ENCODE results near the gene RND3.

Gene RND3

DNA sequence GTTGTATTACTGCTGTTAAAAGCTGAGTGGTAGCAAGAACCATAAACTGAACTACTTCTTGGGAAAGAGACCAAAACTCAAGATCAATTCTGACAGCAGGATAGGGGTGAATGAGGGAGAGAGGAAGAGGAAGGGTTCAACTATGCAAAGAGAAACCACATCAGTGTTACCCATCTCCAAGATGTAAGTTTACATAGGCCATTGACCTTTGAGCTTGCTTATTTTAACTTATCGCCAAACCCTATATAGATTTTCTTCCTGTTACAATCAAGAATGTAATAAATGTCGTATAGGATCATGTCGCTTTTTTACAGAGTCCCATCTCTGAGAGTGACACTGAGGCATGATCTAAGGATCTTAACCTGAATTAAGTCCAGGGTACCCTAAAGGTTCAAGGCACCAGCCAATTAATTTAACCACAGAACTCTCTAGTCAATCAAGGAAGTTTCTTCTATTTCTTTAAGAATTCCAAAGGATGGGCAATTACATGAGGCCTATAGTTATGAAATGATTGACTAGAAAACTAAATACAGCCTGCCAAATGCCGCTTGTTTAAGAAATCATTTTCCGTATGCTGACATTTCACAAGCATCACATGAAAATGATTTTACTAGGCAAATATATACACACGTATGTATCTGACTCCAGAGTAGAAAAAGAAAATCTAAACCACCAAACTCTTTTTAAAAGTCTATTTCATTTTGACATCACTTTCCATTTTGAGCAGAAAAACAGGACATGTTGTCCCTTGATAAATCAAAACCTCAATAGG, 11.8 kb downstream of the RND3 start:
- DNase-seq: no peak

GRCh38 chr2:150474326-150475074, 13.0 kb downstream of the RND3 start:
- DNase-seq: no peak

DNA sequence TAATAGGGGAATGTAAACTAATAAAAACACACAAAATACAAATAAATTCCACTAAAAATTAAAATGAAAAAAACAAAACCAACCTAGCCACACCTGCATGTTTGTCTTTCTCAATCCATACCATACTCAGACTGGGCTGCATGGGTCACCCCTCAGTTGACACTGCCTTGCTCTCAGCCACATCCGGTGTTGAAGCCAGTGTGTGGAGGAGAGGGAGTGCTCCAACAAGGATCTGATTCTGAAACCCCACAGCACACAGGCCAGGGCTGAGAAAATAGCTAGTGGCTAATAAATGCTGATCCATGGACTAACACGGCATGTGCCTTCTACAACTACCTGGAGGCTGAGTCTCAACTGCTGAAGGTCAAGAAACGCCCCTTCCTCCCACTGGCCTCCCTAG, 13.7 kb downstream of the RND3 start:
- DNase-seq: no peak

GRCh38 chr2:150472511-150472899, 15.0 kb downstream of the RND3 start:
- DNase-seq: no peak

DNA sequence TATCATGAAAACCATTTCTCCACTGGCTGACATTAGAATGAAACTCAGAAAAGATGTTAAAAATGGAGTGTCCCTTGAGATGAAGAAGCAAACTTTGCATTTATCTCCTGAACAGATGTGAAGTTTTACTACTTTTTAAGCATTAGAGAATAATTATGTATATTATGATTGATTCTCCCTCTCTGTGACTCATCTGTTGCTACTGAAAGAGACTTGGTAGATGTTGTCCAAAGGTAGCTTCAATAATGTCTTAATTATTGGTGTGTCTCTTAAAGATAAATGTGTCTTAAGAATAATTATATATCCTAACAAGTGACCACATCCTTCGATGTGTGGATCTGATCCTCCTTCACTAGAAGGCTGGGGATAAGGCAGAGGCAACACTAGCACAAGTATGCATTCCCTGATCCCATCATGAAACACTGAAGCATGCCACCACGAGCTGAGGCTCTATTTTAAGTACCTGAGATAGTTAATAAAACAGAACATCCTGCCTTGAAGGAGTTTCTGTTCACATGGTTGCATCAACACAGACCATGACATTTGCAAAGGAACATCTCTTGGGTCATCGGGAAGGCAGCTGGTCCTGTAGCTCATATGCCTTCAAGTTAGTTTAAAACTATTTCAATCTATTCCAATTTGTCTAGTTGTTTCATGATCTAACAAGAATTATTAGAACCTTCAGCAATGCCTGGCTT, 15.5 kb downstream of the RND3 start:
- DNase-seq: no peak

DNA sequence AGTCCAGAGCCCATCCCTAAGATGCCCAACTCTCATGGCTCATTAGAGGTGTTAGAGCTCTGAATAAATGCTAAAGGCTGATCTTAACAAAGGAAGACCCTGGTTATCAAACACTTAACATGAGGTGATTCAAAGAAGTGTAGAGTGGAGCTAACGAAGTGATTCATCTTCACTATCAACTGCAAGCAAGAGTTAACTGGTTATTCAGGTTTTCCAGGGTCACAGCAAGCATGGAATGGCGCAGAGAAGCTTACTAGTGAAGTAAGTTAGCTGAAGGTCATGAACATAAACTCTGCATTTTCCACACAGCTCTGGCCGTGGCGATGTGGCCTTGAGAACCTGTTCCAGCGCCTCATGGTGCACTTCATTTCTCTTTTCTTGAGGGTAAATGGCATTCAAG, 17.0 kb downstream of the RND3 start:
- no peak for DNase-seq

DNA sequence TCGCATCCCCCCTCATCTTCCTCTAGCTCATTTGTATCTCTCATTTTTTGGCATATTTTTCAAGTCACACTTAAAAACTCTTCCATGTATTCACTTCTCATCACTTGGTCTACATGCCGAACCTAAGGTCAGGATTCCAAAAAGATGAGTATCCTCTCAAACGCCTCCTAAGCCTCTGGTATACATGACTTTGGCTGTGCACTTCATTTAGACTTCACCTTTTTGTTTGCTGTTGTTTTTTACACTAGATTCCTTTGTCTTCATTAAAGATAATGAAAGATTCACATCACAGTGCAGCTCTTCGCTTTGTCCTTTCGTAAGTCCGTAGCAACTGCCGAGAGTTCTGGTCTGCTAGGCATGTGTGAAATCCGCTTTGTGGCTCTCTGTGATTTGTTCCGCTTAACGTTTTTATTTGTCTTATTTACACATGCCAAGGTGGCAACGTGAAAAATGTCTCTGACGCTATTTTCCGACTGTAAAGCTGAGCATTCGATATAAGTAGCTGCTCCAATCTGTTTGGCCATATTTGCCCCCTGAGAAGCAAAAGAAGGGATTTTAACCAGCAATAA, 17.7 kb downstream of the RND3 start:
- no peak for DNase-seq

DNA sequence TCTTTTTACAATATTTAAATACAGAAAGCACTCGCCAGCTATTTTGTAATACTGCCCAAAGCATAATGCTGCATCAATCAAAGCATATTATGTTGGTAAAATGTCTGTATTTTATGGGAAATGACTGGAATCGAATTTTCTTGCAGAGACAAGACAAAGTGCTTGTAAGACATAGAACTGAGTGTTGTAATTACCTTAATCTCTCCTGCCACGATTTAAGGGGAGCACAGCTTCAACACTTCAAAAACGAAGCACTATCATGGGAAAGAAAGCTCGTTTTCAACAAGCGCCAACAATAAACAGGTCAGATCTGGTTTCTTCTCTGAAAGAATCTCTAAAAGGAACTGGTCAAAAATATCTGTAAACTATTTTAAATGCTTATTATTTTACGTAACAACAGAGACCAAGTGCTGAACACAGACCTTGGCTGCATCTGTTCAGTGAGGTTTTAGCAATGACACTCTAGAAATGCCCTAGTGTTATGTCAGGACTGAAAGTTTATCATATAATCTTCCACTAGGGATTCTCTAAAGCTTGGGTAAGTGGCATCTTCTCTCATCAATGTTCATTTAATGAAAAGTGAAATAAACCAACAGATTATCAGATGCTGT, 19.0 kb downstream of the RND3 start:
- DNase-seq: no peak

DNA sequence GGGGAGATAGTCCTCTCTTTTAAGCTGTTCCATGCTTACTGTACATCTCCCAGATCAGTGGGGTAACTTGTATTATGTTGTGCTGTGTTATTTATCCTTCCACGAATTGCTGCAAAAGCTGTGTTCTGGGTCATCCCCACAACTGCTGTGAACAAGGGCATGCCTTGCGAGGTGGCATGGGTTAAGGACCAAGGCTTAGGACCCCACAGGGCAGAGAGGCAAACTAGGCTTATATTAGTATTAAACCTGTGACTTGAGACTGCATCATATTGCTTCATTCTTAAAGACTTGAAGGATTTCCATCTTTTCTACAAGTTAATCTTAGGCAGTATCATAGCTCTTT, 19.9 kb downstream of the RND3 start:
- DNase-seq: no peak

- DNase-seq: no peak
These were observed 20.5 kb downstream of the RND3 start for GRCh38 chr2:150466741-150467620.

DNA sequence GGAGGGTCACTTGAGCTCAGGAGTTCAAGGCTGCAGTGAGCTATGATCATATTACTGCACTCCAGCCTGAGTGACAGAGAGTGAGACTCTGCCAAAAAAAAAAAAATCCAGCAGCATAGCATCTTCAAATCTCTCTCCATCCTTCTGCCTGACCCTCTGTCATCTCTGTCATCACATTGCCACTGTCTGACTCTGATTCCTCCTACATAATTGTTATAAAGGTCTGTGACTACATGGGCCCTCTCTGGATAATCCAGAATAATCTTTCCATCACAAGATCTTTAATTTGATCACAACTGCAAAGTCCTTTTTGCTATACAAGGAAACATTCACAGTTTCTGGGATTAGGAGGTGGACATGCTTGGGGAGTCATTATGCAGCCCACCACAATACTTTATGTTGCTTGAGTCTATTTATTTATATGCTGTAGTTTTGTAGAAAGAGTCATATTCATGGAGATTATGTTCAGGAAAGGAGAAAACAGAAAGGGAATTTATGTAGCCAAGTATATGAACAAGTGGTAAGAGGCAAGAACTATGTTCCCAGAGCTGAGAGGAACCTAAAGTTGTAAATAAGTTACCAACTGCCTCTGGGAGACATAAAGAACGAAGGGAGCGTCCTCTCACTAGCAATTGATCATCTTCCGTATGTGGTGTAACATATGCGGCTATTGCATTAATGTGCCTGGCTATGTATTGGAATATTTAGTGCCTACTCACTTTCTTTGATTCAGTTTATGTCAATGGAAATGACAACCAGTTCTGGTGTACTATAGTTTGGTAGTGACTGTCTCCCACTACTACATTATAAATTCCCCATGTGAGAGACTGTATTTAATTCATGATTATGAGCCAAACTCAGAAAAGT, 21.5 kb downstream of the RND3 start:
- no peak for DNase-seq

GRCh38 chr2:150464986-150465385, 22.5 kb downstream of the RND3 start:
- no peak for DNase-seq

GRCh38 chr2:150464270-150464669, 23.2 kb downstream of the RND3 start:
- DNase-seq: no peak

GRCh38 chr2:150462770-150463169, 24.7 kb downstream of the RND3 start:
- no peak for DNase-seq

- DNase-seq: no peak
These were observed 28.2 kb downstream of the RND3 start for GRCh38 chr2:150459281-150459680.

DNA sequence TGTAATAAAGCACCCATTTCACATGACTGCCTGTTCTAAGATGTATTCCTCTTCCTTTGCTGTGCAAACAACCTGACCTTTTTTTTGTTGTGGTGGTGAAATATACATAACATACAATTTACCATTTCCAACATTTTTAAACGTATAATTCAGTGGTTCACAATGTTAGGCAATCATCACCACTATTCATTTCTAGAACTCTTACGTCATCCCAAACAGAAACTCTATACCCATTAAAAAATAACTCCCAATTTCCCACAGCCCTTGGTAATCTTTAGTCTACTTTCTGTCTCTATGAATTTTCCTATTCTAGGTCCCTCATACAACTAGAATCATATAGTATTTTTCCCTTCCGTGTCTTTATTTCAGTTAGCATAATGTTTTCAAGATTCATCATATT, 36.7 kb downstream of the RND3 start:
- DNase-seq: no peak

GRCh38 chr2:150449856-150450255, 37.6 kb downstream of the RND3 start:
- no peak for DNase-seq

DNA sequence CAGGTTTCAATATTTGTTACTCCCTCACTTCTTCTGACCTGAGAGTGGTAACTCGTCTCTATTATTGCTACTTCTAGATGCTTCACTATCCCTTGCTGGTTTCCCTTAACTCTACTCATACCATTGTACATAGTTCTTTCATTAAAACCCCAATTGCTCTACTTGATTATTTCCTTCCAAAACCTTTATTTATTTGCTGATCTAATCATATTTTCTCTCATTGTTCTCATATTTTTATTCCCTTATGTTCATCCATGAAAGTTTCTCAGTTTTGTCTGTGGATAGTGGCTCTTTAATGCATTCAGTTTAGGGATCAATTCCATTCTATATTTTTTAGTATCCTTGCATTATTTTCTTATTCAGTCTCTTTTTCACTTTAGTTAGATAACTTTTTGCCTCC, 42.1 kb downstream of the RND3 start:
- DNase-seq: no peak

- no peak for DNase-seq
These were observed 45.0 kb downstream of the RND3 start for GRCh38 chr2:150442484-150442883.

GRCh38 chr2:150441784-150442183, 45.7 kb downstream of the RND3 start:
- no peak for DNase-seq

DNA sequence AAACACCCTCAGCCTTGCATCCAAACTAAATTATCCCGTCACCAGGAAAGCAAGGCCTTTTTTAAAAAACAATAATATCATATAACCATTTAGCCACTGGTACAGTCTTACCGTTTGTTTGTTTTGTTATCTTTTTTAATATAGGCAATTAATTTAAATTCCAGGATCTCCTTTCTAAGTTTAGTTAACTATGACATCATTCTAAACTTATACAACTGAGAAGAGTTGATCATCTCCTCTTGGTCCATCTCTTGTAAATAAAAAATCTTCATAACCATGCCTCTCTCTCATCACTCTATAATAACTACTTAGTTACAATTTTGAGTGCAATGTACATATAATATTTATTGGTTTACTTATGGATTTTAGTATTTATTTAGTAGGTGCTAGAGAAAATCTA, 46.2 kb downstream of the RND3 start:
- DNase-seq: no peak

All from stimulated activated CD4-positive, alpha-beta T cell treated with anti-CD3 and anti-CD28 coated beads, Interleukin-4, amount 100 ng/mL, for 1 hour (primary cell).